Cardiac fibroblast (primary cell): ENCODE results near the gene RNF187.

Experiments
- DNase-seq, 2 donors: peaks; one replicate each; pipeline versions ENCODE4 v3.0.0 to v3.0.0-alpha.2; 2010; ENCODE audit warnings: low read depth in 2 of 2
- H3K4me3 ChIP-seq, 2 donors: replicated peaks in 1 of 2; 1 replicate in 1 of 2; 2 replicates in 1 of 2; pipeline ENCODE4 v1.5.1; 2011; ENCODE audit warnings: low read depth in 2 of 2, low read length in 2 of 2, mild to moderate bottlenecking in 2 of 2, moderate library complexity in 1 of 2
- CTCF ChIP-seq: IDR thresholded peaks from one replicate; pipeline ENCODE4 v1.5.1; 2011; ENCODE audit warnings: low read depth, mild to moderate bottlenecking, low read length, inconsistent platforms

RNF187 gene

GRCh38 chr1:228445843-228446650 lies 41.1 kb upstream of the RNF187 start:
- TF ChIP-seq CTCF, result no peak
- DNase-seq, result peak; percentile 50 to 74
- H3K4me3 ChIP-seq, result peak overlapping the region; percentile 24 to 36

- DNase-seq, result no peak
- TF ChIP-seq CTCF, result no peak
- H3K4me3 ChIP-seq, result no peak overlapping the region
Measured at GRCh38 chr1:228446852-228447251, 40.3 kb upstream of the RNF187 start.

GRCh38 chr1:228448372-228448771 lies 38.8 kb upstream of the RNF187 start:
- no peak overlapping the region for H3K4me3 ChIP-seq
- no peak for TF ChIP-seq CTCF

GRCh38 chr1:228450200-228450599 lies 37.0 kb upstream of the RNF187 start:
- TF ChIP-seq CTCF, result no peak
- no peak overlapping the region for H3K4me3 ChIP-seq
- no peak for DNase-seq

More at GRCh38 chr1:228448372-228448771, 38.8 kb upstream of the RNF187 start:
- DNase-seq, result no peak

- TF ChIP-seq CTCF, result no peak
- no peak for DNase-seq
- no peak overlapping the region for H3K4me3 ChIP-seq
Measured at GRCh38 chr1:228452194-228453021, 34.8 kb upstream of the RNF187 start.

GRCh38 chr1:228453022-228453560 lies 34.1 kb upstream of the RNF187 start:
- no peak for DNase-seq
- TF ChIP-seq CTCF, result no peak

More at GRCh38 chr1:228453022-228453560, 34.1 kb upstream of the RNF187 start:
- no peak overlapping the region for H3K4me3 ChIP-seq
